M059J (cell line): ENCODE measurements around the gene FMNL2. TPM values are rescaled to one million over a fixed set of nuclear protein-coding genes. Genes with fewer than 3 reads are reported as not detected.
"Not testable (repeated sequence)": the region's sequence is repeated elsewhere in the genome, so short reads cannot be mapped to it uniquely, and the experiment has no call there.

Experiments used
- DNase-seq: peaks from one replicate; pipeline ENCODE4 v3.0.0-alpha.2; 2012; ENCODE audit warnings: low read depth
- total RNA-seq: library from RNA; depleted of rRNA; stranded (reverse); fragments of >200 nt; shearing (Covaris generic); gene quantifications from 2 replicates; pipeline ENCODE4 v1.2.3, GENCODE V29; 2014

Gene FMNL2
- total RNA-seq, 1 experiment from 2014 or later: 13.2 TPM

- DNase-seq: peak; percentile 63
These were observed 134.1 kb downstream of the FMNL2 start for GRCh38 chr2:152468899-152469692.

- DNase-seq: no peak
These were observed 136.2 kb downstream of the FMNL2 start for GRCh38 chr2:152470861-152471854.

- no peak for DNase-seq
These were observed 137.5 kb downstream of the FMNL2 start for GRCh38 chr2:152472481-152472887.

- DNase-seq: no peak
These were observed 138.3 kb downstream of the FMNL2 start for GRCh38 chr2:152473151-152473857.

GRCh38 chr2:152474523-152474922, 139.5 kb downstream of the FMNL2 start:
- DNase-seq: not testable (repeated sequence)

- peak; percentile 20 for DNase-seq
These were observed 141.0 kb downstream of the FMNL2 start for GRCh38 chr2:152475982-152476381.

GRCh38 chr2:152477347-152478092, 142.5 kb downstream of the FMNL2 start:
- no peak for DNase-seq

- DNase-seq: no peak
These were observed 144.3 kb downstream of the FMNL2 start for GRCh38 chr2:152479282-152479681.

GRCh38 chr2:152480821-152481399, 145.9 kb downstream of the FMNL2 start:
- DNase-seq: no peak

- DNase-seq: no peak
These were observed 147.1 kb downstream of the FMNL2 start for GRCh38 chr2:152481881-152482583.

- no peak for DNase-seq
These were observed 148.5 kb downstream of the FMNL2 start for GRCh38 chr2:152483276-152484063.

GRCh38 chr2:152485954-152486736, 151.2 kb downstream of the FMNL2 start:
- no peak for DNase-seq

- DNase-seq: no peak
These were observed 151.9 kb downstream of the FMNL2 start for GRCh38 chr2:152486737-152487400.

GRCh38 chr2:152488075-152488474, 153.1 kb downstream of the FMNL2 start:
- DNase-seq: no peak

GRCh38 chr2:152489364-152489763, 154.4 kb downstream of the FMNL2 start:
- no peak for DNase-seq

GRCh38 chr2:152490686-152491455, 155.9 kb downstream of the FMNL2 start:
- DNase-seq: no peak

- no peak for DNase-seq
These were observed 157.2 kb downstream of the FMNL2 start for GRCh38 chr2:152492131-152492530.
